Islet precursor cell (in vitro differentiated cells): ENCODE measurements around the gene BMPR2.
"Not testable (repeated sequence)": the region's sequence is repeated elsewhere in the genome, so short reads cannot be mapped to it uniquely, and the experiment has no call there.

Experiments used
- DNase-seq: peaks from one replicate; pipeline ENCODE4 v3.0.0-alpha.2; 2018

The BMPR2 gene

GRCh38 chr2:202545523-202545922, 169.4 kb downstream of the BMPR2 start:
- DNase-seq, result no peak

GRCh38 chr2:202545931-202546330, 169.8 kb downstream of the BMPR2 start:
- DNase-seq, result no peak

- not testable (repeated sequence) for DNase-seq
These were observed 170.5 kb downstream of the BMPR2 start for GRCh38 chr2:202546499-202547141.

- no peak for DNase-seq
These were observed 172.1 kb downstream of the BMPR2 start for GRCh38 chr2:202548240-202548639.

- not testable (repeated sequence) for DNase-seq
These were observed 174.9 kb downstream of the BMPR2 start for GRCh38 chr2:202551000-202551399.

- no peak for DNase-seq
These were observed 179.2 kb downstream of the BMPR2 start for GRCh38 chr2:202555356-202555755.

- no peak for DNase-seq
These were observed 184.1 kb downstream of the BMPR2 start for GRCh38 chr2:202560200-202560599.

- DNase-seq, result no peak
These were observed 188.1 kb downstream of the BMPR2 start for GRCh38 chr2:202564226-202564625.

- DNase-seq, result no peak
These were observed 190.2 kb downstream of the BMPR2 start for GRCh38 chr2:202566286-202566685.

- no peak for DNase-seq
These were observed 198.4 kb downstream of the BMPR2 start for GRCh38 chr2:202574541-202574940.

GRCh38 chr2:202575194-202575593, 199.1 kb downstream of the BMPR2 start:
- not testable (repeated sequence) for DNase-seq

- DNase-seq, result no peak
These were observed 201.4 kb downstream of the BMPR2 start for GRCh38 chr2:202577250-202578183.

GRCh38 chr2:202582846-202583245, 206.7 kb downstream of the BMPR2 start:
- not testable (repeated sequence) for DNase-seq

- DNase-seq, result no peak
These were observed 207.6 kb downstream of the BMPR2 start for GRCh38 chr2:202583709-202584219.

- DNase-seq, result peak; percentile 88
These were observed 212.8 kb downstream of the BMPR2 start for GRCh38 chr2:202588647-202589581.

GRCh38 chr2:202589582-202589949, 213.4 kb downstream of the BMPR2 start:
- no peak for DNase-seq

GRCh38 chr2:202592566-202592965, 216.4 kb downstream of the BMPR2 start:
- no peak for DNase-seq

GRCh38 chr2:202599105-202599504, 223.0 kb downstream of the BMPR2 start:
- no peak for DNase-seq

- no peak for DNase-seq
These were observed 223.8 kb downstream of the BMPR2 start for GRCh38 chr2:202599911-202600310.

- no peak for DNase-seq
These were observed 228.6 kb downstream of the BMPR2 start for GRCh38 chr2:202604699-202605098.

- DNase-seq, result no peak
These were observed 229.0 kb downstream of the BMPR2 start for GRCh38 chr2:202605174-202605573.

- DNase-seq, result no peak
These were observed 232.2 kb downstream of the BMPR2 start for GRCh38 chr2:202608142-202608852.
